Activated T-cell treated with anti-CD3 and anti-CD28 coated beads, Interleukin-2, amount 50 U/mL, for 72 hours (primary cell): ENCODE data around the gene SLC7A9. TPM values are rescaled to one million over a fixed set of nuclear protein-coding genes. Genes with fewer than 3 reads are reported as not detected.
"Not testable (repeated sequence)": the region's sequence is repeated elsewhere in the genome, so short reads cannot be mapped to it uniquely, and the experiment has no call there.

Experiments
- ATAC-seq, 2 donors: fragments of 150-1000 bp; cut with Tn5 transposase; replicated peaks in 1 of 2; 2 replicates each; pipeline ENCODE4 v1.10.0; 2021; ENCODE audit warnings: moderate library complexity in 2 of 2, mild to moderate bottlenecking in 1 of 2
- DNase-seq, 2 donors: peaks; one replicate each; pipeline ENCODE4 v3.0.0; 2021 to 2022; ENCODE audit warnings: mixed read lengths in 1 of 2
- H3K27ac Mint-ChIP-seq: one replicate; pipeline ENCODE4 v1.8.0; 2022; ENCODE audit warnings: mild to moderate bottlenecking, moderate library complexity, mixed read lengths
- H3K27me3 Mint-ChIP-seq: one replicate; pipeline ENCODE4 v1.8.0; 2022; ENCODE audit warnings: low read depth, mixed read lengths
- H3K36me3 Mint-ChIP-seq, 2 donors: one replicate each; pipeline ENCODE4 v1.8.0; 2022; ENCODE audit warnings: mixed read lengths in 2 of 2, mild to moderate bottlenecking in 1 of 2; ENCODE audit not compliant: insufficient read depth in 2 of 2
- H3K4me1 Mint-ChIP-seq: one replicate; pipeline ENCODE4 v1.8.0; 2022; ENCODE audit warnings: low read depth, mixed read lengths
- H3K4me3 Mint-ChIP-seq, 2 donors: one replicate each; pipeline ENCODE4 v1.8.0; 2022; ENCODE audit warnings: mild to moderate bottlenecking in 2 of 2, mixed read lengths in 2 of 2, moderate library complexity in 2 of 2
- H3K9me3 Mint-ChIP-seq, 2 donors: one replicate each; pipeline ENCODE4 v1.8.0; 2022; ENCODE audit warnings: mixed read lengths in 2 of 2
- total RNA-seq, 2 donors: library from RNA; stranded (reverse); gene quantifications; one replicate each; pipeline ENCODE4 v1.2.3, GENCODE V29; 2022

Gene SLC7A9
- total RNA-seq, 2 donors from 2014 or later = 0.28 TPM; not detected in 1

- Mint-ChIP-seq H3K36me3 (peaks cover 17 to 22% of the 10 kb centered on the region in 2 donors), H3K27me3 (no peaks in the 10 kb centered on the region), H3K4me3 (no peak overlapping the region), H3K4me1 (peaks cover 22% of the 10 kb centered on the region), H3K9me3 (peaks cover 8 to 9% of the 10 kb centered on the region in 2 donors), H3K27ac (no peak overlapping the region)
- ATAC-seq = no peak
- no peak for DNase-seq
Measured at GRCh38 chr19:32896516-32897214, 27.1 kb upstream of the SLC7A9 start.

- Mint-ChIP-seq H3K27me3 (no peaks in the 10 kb centered on the region), H3K9me3 (peaks cover 10 to 15% of the 10 kb centered on the region in 2 donors), H3K27ac (peak overlapping the region; percentile 54), H3K4me3 (no peak overlapping the region), H3K4me1 (peaks cover 22% of the 10 kb centered on the region), H3K36me3 (peaks cover 23 to 24% of the 10 kb centered on the region in 2 donors)
- peak in 1 of 2 donors; percentile 1 for DNase-seq
- peak; percentile 84 to 93 for ATAC-seq
Measured at GRCh38 chr19:32895384-32895783, 25.8 kb upstream of the SLC7A9 start.

DNA sequence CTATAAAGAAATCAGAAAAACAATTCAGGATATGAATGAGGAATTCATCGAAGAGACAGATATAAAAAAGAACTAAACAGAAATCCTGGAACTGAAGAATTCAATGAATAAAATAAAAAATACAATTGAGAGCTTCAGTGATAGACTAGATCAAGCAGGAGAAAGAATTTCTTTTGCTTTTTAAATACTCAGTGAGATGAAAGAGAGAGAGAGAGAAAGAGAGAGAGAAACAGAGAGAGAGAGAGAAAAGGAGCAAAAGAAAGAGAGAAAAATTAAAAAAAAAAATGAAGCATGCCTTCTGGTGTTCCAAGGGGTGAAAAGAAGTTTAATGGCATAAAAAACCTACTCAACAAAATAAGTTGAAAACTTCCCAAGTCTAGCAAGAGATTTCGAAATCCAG is 22.0 kb upstream of the SLC7A9 start:
- Mint-ChIP-seq H3K9me3 (peaks cover 12 to 15% of the 10 kb centered on the region in 2 donors), H3K36me3 (peaks cover 23 to 27% of the 10 kb centered on the region in 2 donors), H3K27ac (no peak overlapping the region), H3K4me1 (peaks cover 18% of the 10 kb centered on the region), H3K4me3 (no peak overlapping the region), H3K27me3 (no peaks in the 10 kb centered on the region)
- ATAC-seq (no peak), DNase-seq (no peak)

DNA sequence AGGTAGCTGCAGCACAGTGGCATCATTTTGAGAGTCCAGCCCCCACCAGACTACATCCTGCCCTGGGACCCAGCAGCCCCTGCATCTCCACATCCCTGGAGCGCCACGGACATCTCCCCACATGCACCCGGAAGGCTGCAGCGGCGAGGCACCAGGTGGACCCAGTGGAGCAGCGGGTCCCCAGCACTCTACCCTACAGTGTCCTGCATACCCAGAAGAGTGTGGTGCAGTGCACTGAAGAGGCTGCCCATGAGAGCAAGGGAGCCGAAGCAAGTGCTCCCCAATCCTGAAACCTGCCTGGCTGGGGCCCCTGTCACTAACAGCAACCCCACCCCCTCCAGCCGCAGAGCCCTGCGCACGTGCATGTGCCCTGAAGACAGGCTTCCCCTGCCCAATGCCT is 21.3 kb upstream of the SLC7A9 start:
- ATAC-seq = no peak
- peaks cover 23 to 27% of the 10 kb centered on the region in 2 donors for H3K36me3 Mint-ChIP-seq
- no peak overlapping the region for H3K4me3 Mint-ChIP-seq
- no peaks in the 10 kb centered on the region for H3K27me3 Mint-ChIP-seq
- peaks cover 13% of the 10 kb centered on the region for H3K4me1 Mint-ChIP-seq
- peaks cover 12 to 15% of the 10 kb centered on the region in 2 donors for H3K9me3 Mint-ChIP-seq
- no peak for DNase-seq
- no peak overlapping the region for H3K27ac Mint-ChIP-seq

DNA sequence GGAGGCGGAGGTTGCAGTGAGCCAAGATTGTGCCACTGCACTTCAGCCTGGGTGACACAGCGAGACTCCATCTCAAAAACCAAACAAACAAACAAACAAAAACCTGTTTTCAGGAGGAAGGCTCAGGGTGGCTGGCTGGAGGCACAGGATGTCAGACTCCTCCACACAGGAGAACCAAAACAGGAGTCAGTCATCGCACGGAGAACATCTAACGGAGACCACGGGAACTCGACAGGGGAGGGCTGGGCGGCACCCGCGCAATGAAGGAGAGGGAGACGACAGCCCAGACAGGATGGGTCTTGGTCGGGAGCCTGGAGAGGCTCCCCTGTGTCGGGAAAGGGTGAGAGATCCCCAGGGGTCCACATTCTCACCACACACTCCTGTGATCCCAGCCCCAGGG is 20.8 kb upstream of the SLC7A9 start:
- Mint-ChIP-seq H3K4me3 (no peak overlapping the region), H3K4me1 (peaks cover 8% of the 10 kb centered on the region), H3K36me3 (peaks cover 23 to 27% of the 10 kb centered on the region in 2 donors), H3K27me3 (no peaks in the 10 kb centered on the region), H3K27ac (no peak overlapping the region), H3K9me3 (peaks cover 12 to 15% of the 10 kb centered on the region in 2 donors)
- ATAC-seq = no peak
- DNase-seq = no peak

- DNase-seq = no peak
- Mint-ChIP-seq H3K9me3 (peaks cover 12 to 15% of the 10 kb centered on the region in 2 donors), H3K36me3 (peaks cover 23 to 24% of the 10 kb centered on the region in 2 donors), H3K4me1 (no peaks in the 10 kb centered on the region), H3K27me3 (no peaks in the 10 kb centered on the region), H3K4me3 (no peak overlapping the region), H3K27ac (no peak overlapping the region)
- no peak for ATAC-seq
Measured at GRCh38 chr19:32889137-32889934, 19.8 kb upstream of the SLC7A9 start.

GRCh38 chr19:32887572-32888215 is 18.1 kb upstream of the SLC7A9 start:
- Mint-ChIP-seq H3K27me3 (no peaks in the 10 kb centered on the region), H3K36me3 (peaks cover 11 to 15% of the 10 kb centered on the region in 2 donors), H3K27ac (no peak overlapping the region), H3K9me3 (peaks cover 5 to 10% of the 10 kb centered on the region in 2 donors), H3K4me3 (no peak overlapping the region), H3K4me1 (no peaks in the 10 kb centered on the region)
- DNase-seq = no peak
- ATAC-seq = no peak

DNA sequence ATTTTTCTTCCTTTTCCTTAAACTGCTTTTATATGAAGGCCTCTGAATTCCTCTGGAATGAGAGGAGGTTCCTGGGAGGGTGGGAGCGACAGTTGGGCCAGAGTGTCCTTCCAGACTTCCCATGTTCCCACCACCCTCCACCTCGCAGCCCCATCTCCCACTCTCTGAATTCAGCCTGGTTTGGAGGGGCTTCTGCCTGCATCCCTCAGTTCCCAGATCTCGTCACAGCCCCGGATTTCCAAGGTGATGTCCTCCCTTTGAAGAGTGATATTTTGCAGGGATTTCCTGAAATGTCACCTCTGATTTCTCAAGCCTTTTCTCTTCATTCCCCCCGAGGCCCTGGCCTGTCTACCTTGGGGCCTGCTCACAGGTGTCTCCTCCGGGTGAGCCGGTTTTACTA is 16.7 kb upstream of the SLC7A9 start:
- ATAC-seq (no peak), DNase-seq (no peak)
- H3K36me3 Mint-ChIP-seq = peaks cover 5% of the 10 kb centered on the region in 2 donors
- H3K9me3 Mint-ChIP-seq = peaks cover 2% of the 10 kb centered on the region in 2 donors
- H3K27me3 Mint-ChIP-seq = no peaks in the 10 kb centered on the region
- H3K27ac Mint-ChIP-seq = no peak overlapping the region
- H3K4me3 Mint-ChIP-seq = no peak overlapping the region
- H3K4me1 Mint-ChIP-seq = no peaks in the 10 kb centered on the region

GRCh38 chr19:32885255-32885654 is 15.7 kb upstream of the SLC7A9 start:
- not testable (repeated sequence) for H3K36me3 Mint-ChIP-seq, H3K4me3 Mint-ChIP-seq, H3K9me3 Mint-ChIP-seq, ATAC-seq, DNase-seq, H3K27ac Mint-ChIP-seq, H3K27me3 Mint-ChIP-seq, H3K4me1 Mint-ChIP-seq

DNA sequence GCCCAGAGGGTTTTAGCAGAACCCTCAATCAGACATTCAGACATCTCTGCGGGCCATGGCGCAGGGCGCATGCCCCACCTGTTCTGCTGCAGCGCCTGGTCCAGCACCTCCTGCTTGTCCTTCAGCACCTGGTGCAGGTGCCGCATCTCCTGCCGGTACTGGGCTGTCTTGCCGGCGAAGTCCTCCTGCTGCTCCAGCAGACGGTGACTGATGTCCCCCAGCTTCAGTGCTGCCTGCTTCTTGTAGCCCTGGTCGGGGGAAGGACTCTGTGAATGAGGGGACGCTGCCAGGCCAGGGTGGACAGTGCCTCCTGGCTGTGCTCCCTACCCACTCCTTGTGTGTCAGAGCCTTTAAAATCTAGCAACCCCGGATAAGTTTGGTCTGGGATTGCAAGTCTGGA is 12.2 kb upstream of the SLC7A9 start:
- no peak overlapping the region for H3K4me3 Mint-ChIP-seq
- no peaks in the 10 kb centered on the region for H3K4me1 Mint-ChIP-seq
- ATAC-seq (no peak), DNase-seq (no peak)
- no peaks in the 10 kb centered on the region for H3K36me3 Mint-ChIP-seq
- no peaks in the 10 kb centered on the region for H3K27me3 Mint-ChIP-seq
- no peaks in the 10 kb centered on the region for H3K9me3 Mint-ChIP-seq
- H3K27ac Mint-ChIP-seq = no peak overlapping the region

DNA sequence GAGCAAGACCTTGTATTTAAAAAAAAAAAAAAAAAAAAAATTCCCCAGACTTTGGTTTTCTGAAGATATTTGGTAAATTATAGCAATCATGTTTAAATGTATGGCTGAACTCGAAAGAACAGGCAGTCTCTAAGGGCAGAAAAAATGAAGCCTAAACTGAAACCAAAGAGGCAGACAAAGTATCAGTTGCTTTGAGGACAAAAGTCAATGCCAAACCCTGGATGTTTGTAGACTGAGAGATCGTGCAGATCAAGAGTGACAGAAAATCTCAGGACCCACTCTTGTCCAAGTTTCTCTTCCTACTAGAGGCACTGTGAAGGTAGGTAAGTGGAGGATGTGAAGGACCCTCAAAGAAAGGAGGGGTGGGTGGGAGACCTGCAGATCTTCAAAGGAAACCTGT is 11.1 kb upstream of the SLC7A9 start:
- H3K9me3 Mint-ChIP-seq = no peaks in the 10 kb centered on the region
- DNase-seq (no peak), ATAC-seq (no peak)
- H3K36me3 Mint-ChIP-seq = no peaks in the 10 kb centered on the region
- H3K4me1 Mint-ChIP-seq = no peaks in the 10 kb centered on the region
- no peaks in the 10 kb centered on the region for H3K27me3 Mint-ChIP-seq
- H3K27ac Mint-ChIP-seq = no peak overlapping the region
- no peak overlapping the region for H3K4me3 Mint-ChIP-seq

DNA sequence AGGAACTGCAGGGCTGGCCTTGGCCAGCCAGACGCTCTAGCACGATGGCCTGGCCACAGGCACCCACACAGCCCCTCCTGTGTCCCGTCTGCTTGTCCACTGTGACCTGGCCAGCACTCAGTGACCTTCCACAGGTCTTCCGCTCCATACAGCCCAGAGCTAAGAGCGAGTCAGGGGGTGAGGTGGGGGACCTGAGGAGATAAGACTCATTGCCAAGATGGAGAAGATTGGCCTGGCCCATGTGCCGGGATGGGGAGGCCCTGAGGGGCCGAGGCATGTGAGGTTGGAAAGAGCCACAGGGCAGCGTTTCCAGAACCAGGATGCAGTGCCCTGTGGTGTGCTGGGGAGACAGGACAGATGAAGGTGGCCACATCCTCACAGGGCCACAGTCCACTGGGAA is 10.2 kb upstream of the SLC7A9 start:
- ATAC-seq = no peak
- DNase-seq = no peak
- no peaks in the 10 kb centered on the region for H3K9me3 Mint-ChIP-seq
- H3K36me3 Mint-ChIP-seq = no peaks in the 10 kb centered on the region
- H3K4me1 Mint-ChIP-seq = no peaks in the 10 kb centered on the region
- H3K27ac Mint-ChIP-seq = no peak overlapping the region
- no peak overlapping the region for H3K4me3 Mint-ChIP-seq
- no peaks in the 10 kb centered on the region for H3K27me3 Mint-ChIP-seq

DNA sequence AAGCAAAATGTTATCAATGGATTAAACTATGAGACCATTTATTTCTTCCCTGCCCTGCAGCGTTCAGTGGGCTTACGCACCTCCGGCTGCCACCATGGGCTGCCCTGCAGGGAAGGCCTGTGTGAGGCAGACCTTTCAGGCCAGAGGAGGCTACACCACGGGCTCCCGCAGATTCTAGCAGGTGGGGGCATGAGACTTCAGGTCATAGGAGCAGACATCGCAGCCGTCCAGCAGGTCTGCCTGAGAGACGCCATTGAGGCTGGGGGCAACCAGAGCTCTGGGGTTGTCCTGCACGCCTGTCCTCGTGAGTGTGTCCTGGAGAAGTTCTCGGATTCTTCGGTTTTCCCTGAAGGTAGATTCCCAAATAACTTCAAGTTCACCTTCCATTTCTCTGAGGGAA is 9.4 kb upstream of the SLC7A9 start:
- ATAC-seq (no peak), DNase-seq (no peak)
- Mint-ChIP-seq H3K27ac (no peak overlapping the region), H3K4me3 (no peak overlapping the region), H3K4me1 (peaks cover 5% of the 10 kb centered on the region), H3K36me3 (no peaks in the 10 kb centered on the region), H3K9me3 (no peaks in the 10 kb centered on the region), H3K27me3 (no peaks in the 10 kb centered on the region)
